ENCODE results near the gene KDF1. TPM values are rescaled to one million over a fixed set of nuclear protein-coding genes. Genes with fewer than 3 reads are reported as not detected.

KDF1 gene
- not detected in 2 replicates for total RNA-seq

- no peak for DNase-seq (ENCODE audit: low read depth in 2 of 2)
Observed at GRCh38 chr1:26959722-26960624, at the start of gene KDF1. TSS of gene KDF1 (minus strand) at chr1:26960468. CDS start at chr1:26952380, 8,088 bp downstream.

- no peak for DNase-seq (ENCODE audit: low read depth in 2 of 2)
Observed at GRCh38 chr1:27009601-27010197, 49.4 kb upstream of the KDF1 start.

GRCh38 chr1:27007909-27008582 is 47.8 kb upstream of the KDF1 start:
- no peak for DNase-seq (ENCODE audit: low read depth in 2 of 2)

GRCh38 chr1:27006683-27007082 is 46.4 kb upstream of the KDF1 start:
- no peak for DNase-seq (ENCODE audit: low read depth in 2 of 2)

- DNase-seq (ENCODE audit: low read depth in 2 of 2), result no peak
Observed at GRCh38 chr1:27005648-27006496, 45.6 kb upstream of the KDF1 start.

- no peak for DNase-seq (ENCODE audit: low read depth in 2 of 2)
Observed at GRCh38 chr1:27005166-27005530, 44.9 kb upstream of the KDF1 start.

GRCh38 chr1:27004471-27005165 is 44.4 kb upstream of the KDF1 start:
- no peak for DNase-seq (ENCODE audit: low read depth in 2 of 2)

- no peak for DNase-seq (ENCODE audit: low read depth in 2 of 2)
Observed at GRCh38 chr1:27003745-27004470, 43.6 kb upstream of the KDF1 start.

- DNase-seq (ENCODE audit: low read depth in 2 of 2), result no peak
Observed at GRCh38 chr1:27001570-27002360, 41.5 kb upstream of the KDF1 start.

- DNase-seq (ENCODE audit: low read depth in 2 of 2), result peak in 1 of 2 donors; percentile 86
Observed at GRCh38 chr1:27000817-27001460, 40.7 kb upstream of the KDF1 start.

GRCh38 chr1:27000090-27000816 is 40.0 kb upstream of the KDF1 start:
- DNase-seq (ENCODE audit: low read depth in 2 of 2), result no peak

- peak in 1 of 2 donors; percentile 63 for DNase-seq (ENCODE audit: low read depth in 2 of 2)
Observed at GRCh38 chr1:26999440-26999987, 39.2 kb upstream of the KDF1 start.

- DNase-seq (ENCODE audit: low read depth in 2 of 2), result no peak
Observed at GRCh38 chr1:26998429-26999300, 38.4 kb upstream of the KDF1 start.

GRCh38 chr1:26996665-26997064 is 36.4 kb upstream of the KDF1 start:
- no peak for DNase-seq (ENCODE audit: low read depth in 2 of 2)

- DNase-seq (ENCODE audit: low read depth in 2 of 2), result no peak
Observed at GRCh38 chr1:26996024-26996423, 35.8 kb upstream of the KDF1 start.

GRCh38 chr1:26994787-26995517 is 34.7 kb upstream of the KDF1 start:
- no peak for DNase-seq (ENCODE audit: low read depth in 2 of 2)
